GM23338 (cell line): ENCODE measurements around the gene IL17REL. TPM values are rescaled to one million over a fixed set of nuclear protein-coding genes. Genes with fewer than 3 reads are reported as not detected.
A peak's percentile ranks its signal among the peaks of the same experiment; 100 is the strongest.

Experiments used
- ATAC-seq: fragments of 200-7000 bp; cut with Tn5 transposase; 3 replicates; pipeline ENCODE4 v1.9.1; 2020
- DNase-seq: peaks from one replicate; pipeline ENCODE4 v3.0.0-alpha.2; 2015; ENCODE audit warnings: low spot score
- H2AFZ ChIP-seq: fragments of 200-600 bp; sonication (generic); 2 replicates; pipeline ENCODE4 v1.8.0; 2016; ENCODE audit warnings: antibody characterized with exemption, mild to moderate bottlenecking, moderate library complexity
- H3F3A ChIP-seq: fragments of 200-600 bp; sonication (generic); replicated peaks from 2 replicates; pipeline ENCODE4 v1.8.0; 2017; ENCODE audit warnings: antibody characterized with exemption, mixed run types, low read depth
- H3K27ac ChIP-seq: fragments of 200-600 bp; sonication (generic); 2 replicates; pipeline ENCODE4 v1.6.1; 2016; ENCODE audit warnings: low read depth
- H3K27me3 ChIP-seq: fragments of 200-600 bp; sonication (generic); 2 replicates; pipeline ENCODE4 v1.8.0; 2016; ENCODE audit warnings: mild to moderate bottlenecking, mixed run types, moderate library complexity; ENCODE audit not compliant: insufficient read depth
- H3K36me3 ChIP-seq: fragments of 200-600 bp; sonication (generic); 2 replicates; pipeline ENCODE4 v1.8.0; 2016; ENCODE audit warnings: mild to moderate bottlenecking; ENCODE audit not compliant: insufficient read depth
- H3K4me1 ChIP-seq: fragments of 200-600 bp; sonication (generic); 2 replicates; pipeline ENCODE4 v1.8.0; 2016; ENCODE audit warnings: mild to moderate bottlenecking, moderate library complexity; ENCODE audit not compliant: insufficient read depth
- H3K4me2 ChIP-seq: fragments of 200-600 bp; sonication (generic); 2 replicates; pipeline ENCODE4 v1.7.1; 2017; ENCODE audit warnings: mixed run types
- H3K4me3 ChIP-seq: fragments of 200-600 bp; sonication (generic); 2 replicates; pipeline ENCODE4 v1.6.1; 2016; ENCODE audit warnings: mixed run types
- H3K79me2 ChIP-seq: fragments of 200-600 bp; sonication (generic); replicated peaks from 2 replicates; pipeline ENCODE4 v1.8.0; 2017; ENCODE audit warnings: mild to moderate bottlenecking; ENCODE audit not compliant: insufficient read depth
- H3K9me2 ChIP-seq: fragments of 200-600 bp; sonication (generic); 2 replicates; pipeline ENCODE4 v1.8.0; 2017; ENCODE audit not compliant: insufficient read depth
- H4K20me1 ChIP-seq: fragments of 200-600 bp; sonication (generic); replicated peaks from 2 replicates; pipeline ENCODE4 v1.8.0; 2017; ENCODE audit warnings: mild to moderate bottlenecking; ENCODE audit not compliant: insufficient read depth
- H3K27ac Mint-ChIP-seq: 2 replicates; pipeline ENCODE4 v1.8.0; 2020; ENCODE audit warnings: inconsistent platforms, mild to moderate bottlenecking, moderate library complexity, mixed read lengths
- H3K27me3 Mint-ChIP-seq: 3 replicates; pipeline ENCODE4 v1.8.0; 2022; ENCODE audit warnings: low read depth, mild to moderate bottlenecking, moderate library complexity, mixed read lengths, inconsistent platforms; ENCODE audit not compliant: insufficient read depth, poor library complexity
- H3K36me3 Mint-ChIP-seq: 3 replicates; pipeline ENCODE4 v1.8.0; 2021; ENCODE audit warnings: low read depth, mild to moderate bottlenecking, inconsistent platforms, moderate library complexity, mixed read lengths
- H3K4me1 Mint-ChIP-seq: 3 replicates; pipeline ENCODE4 v1.8.0; 2020; ENCODE audit warnings: mild to moderate bottlenecking, inconsistent platforms, mixed read lengths
- H3K4me3 Mint-ChIP-seq: 3 replicates; pipeline ENCODE4 v1.8.0; 2021; ENCODE audit warnings: moderate library complexity, mild to moderate bottlenecking, inconsistent platforms, mixed read lengths
- H3K9me3 Mint-ChIP-seq: 3 replicates; pipeline ENCODE4 v1.8.0; 2020; ENCODE audit warnings: moderate library complexity, mild to moderate bottlenecking, inconsistent platforms, mixed read lengths
- JUNB ChIP-seq: IDR thresholded peaks from one replicate; pipeline ENCODE4 v1.6.1; 2016; ENCODE audit warnings: antibody characterized with exemption; ENCODE audit not compliant: unreplicated experiment
- REST ChIP-seq: IDR thresholded peaks from one replicate; pipeline ENCODE4 v1.6.1; 2018; ENCODE audit warnings: antibody characterized with exemption; ENCODE audit not compliant: unreplicated experiment
- ZNF462 ChIP-seq: fragments of 250-450 bp; sonication (Bioruptor Pico); IDR thresholded peaks from 2 replicates; pipeline ENCODE4 v1.5.0; 2020; ENCODE audit warnings: mild to moderate bottlenecking, moderate library complexity
- polyA plus RNA-seq: library from polyadenylated mRNA; unstranded; fragments of >200 nt; fragmentation: Nextera tagmentation; extraction: Ambion mirVana; gene quantifications from 2 replicates; pipeline ENCODE4 v1.2.1, GENCODE V29; 2016
- total RNA-seq: library from RNA; depleted of rRNA; stranded (reverse); fragments of >200 nt; shearing (Covaris generic); gene quantifications from 2 replicates; pipeline ENCODE4 v1.2.3, GENCODE V29; 2014

The IL17REL gene
- total and polyA plus RNA-seq, 2 experiments from 2014 or later, result 0.31 TPM; not detected in 1

- TF ChIP-seq ZNF462 (CRISPR knock-in tag) (no peak), REST (no peak)
Measured at GRCh38 chr22:49949914-49950292, 62.7 kb downstream of the IL17REL start (continued).

GRCh38 chr22:49948958-49949913 lies 63.3 kb downstream of the IL17REL start:
- no peak overlapping the region for H3K4me3 Mint-ChIP-seq
- H3K36me3 Mint-ChIP-seq, result no peaks in the 10 kb centered on the region
- H3F3A ChIP-seq, result 0 out of 2 replicates have a peak, but pooled peaks cover 2% of the 10 kb centered on the region
- no peaks in the 10 kb centered on the region for H3K9me3 Mint-ChIP-seq
- no peaks in the 10 kb centered on the region for H4K20me1 ChIP-seq
- no peaks in the 10 kb centered on the region for H3K79me2 ChIP-seq
- ATAC-seq (no peak), DNase-seq (no peak)
- no peak overlapping the region for H3K4me2 ChIP-seq
- H3K4me1 ChIP-seq, result peaks cover 10% of the 10 kb centered on the region; the same call in 1 of the 2 replicates
- peaks cover 3% of the 10 kb centered on the region for H3K27me3 Mint-ChIP-seq
- H3K4me3 ChIP-seq, result no peak overlapping the region
- H3K27ac Mint-ChIP-seq, result 0 out of 2 replicates have a peak overlapping the region, but pooled peaks have one; percentile 78
- no peak overlapping the region for H3K27ac ChIP-seq
- no peaks in the 10 kb centered on the region for H3K27me3 ChIP-seq
- peaks cover 18% of the 10 kb centered on the region for H3K4me1 Mint-ChIP-seq
- H3K9me2 ChIP-seq, result no peaks in the 10 kb centered on the region
- H3K36me3 ChIP-seq, result no peaks in the 10 kb centered on the region
- H2AFZ ChIP-seq, result no peak overlapping the region
- TF ChIP-seq JUNB, result no peak
- TF ChIP-seq ZNF462 (CRISPR knock-in tag), result no peak
